Caco-2 (cell line): Measurements from ENCODE around the gene HDAC11. TPM values are rescaled to one million over a fixed set of nuclear protein-coding genes. Genes with fewer than 3 reads are reported as not detected.

Experiments used
- BruUV-seq: library from RNA; stranded (reverse); fragments of 400-500 nt; replicated peaks from 2 replicates; lab custom pipeline; 2021; lab: Mats Ljungman, UMichigan
- CTCF ChIA-PET: fragments of 300-600 bp; sonication (Branson Sonifier 250); formaldehyde crosslinking; loops from one replicate; lab custom pipeline; 2022; ENCODE audit warnings: antibody characterized with exemption; lab: Charles Lee
- POLR2A ChIA-PET: fragments of 300-600 bp; sonication (Branson Sonifier 250); formaldehyde crosslinking; loops from one replicate; lab custom pipeline; 2022; ENCODE audit warnings: antibody characterized with exemption; lab: Charles Lee
- DNase-seq, 2 experiments: peaks; one replicate each; pipeline versions ENCODE4 v3.0.0 to v3.0.0-alpha.2; 2020 to 2022
- H3K27me3 ChIP-seq: replicated peaks from 2 replicates; pipeline ENCODE4 v1.6.0; 2011; ENCODE audit warnings: low read length; ENCODE audit not compliant: control insufficient read depth, insufficient read depth
- H3K36me3 ChIP-seq: 2 replicates; pipeline ENCODE4 v1.5.1; 2011; ENCODE audit warnings: low read length; ENCODE audit not compliant: control insufficient read depth, insufficient read depth
- H3K4me1 ChIP-seq: fragments of 250-450 bp; sonication (Bioruptor Pico); 2 replicates; pipeline ENCODE4 v1.5.1; 2020; ENCODE audit warnings: mild to moderate bottlenecking
- H3K4me3 ChIP-seq: 2 replicates; pipeline ENCODE4 v1.5.1; 2011; ENCODE audit warnings: low read depth, mild to moderate bottlenecking, control low read depth, low read length
- H3K9me3 ChIP-seq: fragments of 250-450 bp; sonication (Bioruptor Pico); 2 replicates; pipeline ENCODE4 v1.5.1; 2020; ENCODE audit warnings: mild to moderate bottlenecking, moderate library complexity
- H3K27ac Mint-ChIP-seq: one replicate; pipeline ENCODE4 v1.8.0; 2022; ENCODE audit warnings: mixed read lengths; ENCODE audit not compliant: unreplicated experiment
- H3K27me3 Mint-ChIP-seq: one replicate; pipeline ENCODE4 v1.8.0; 2022; ENCODE audit warnings: mixed read lengths; ENCODE audit not compliant: insufficient read depth, unreplicated experiment
- H3K36me3 Mint-ChIP-seq: one replicate; pipeline ENCODE4 v1.8.0; 2022; ENCODE audit warnings: mild to moderate bottlenecking, mixed read lengths; ENCODE audit not compliant: insufficient read depth, unreplicated experiment
- H3K4me1 Mint-ChIP-seq: one replicate; pipeline ENCODE4 v1.8.0; 2022; ENCODE audit warnings: low read depth, mixed read lengths; ENCODE audit not compliant: unreplicated experiment
- H3K4me3 Mint-ChIP-seq: one replicate; pipeline ENCODE4 v1.8.0; 2022; ENCODE audit warnings: mild to moderate bottlenecking, moderate library complexity, mixed read lengths; ENCODE audit not compliant: unreplicated experiment
- H3K9me3 Mint-ChIP-seq: one replicate; pipeline ENCODE4 v1.8.0; 2022; ENCODE audit warnings: mixed read lengths; ENCODE audit not compliant: unreplicated experiment
- CTCF ChIP-seq, 2 experiments: fragments of 200-600 bp in 1 of 2; IDR thresholded peaks; 1 replicate in 1 of 2; 2 replicates in 1 of 2; pipeline versions ENCODE4 v1.5.1 to v1.8.0; 2011 to 2022; ENCODE audit warnings: antibody characterized with exemption in 1 of 2, control low read depth in 1 of 2, inconsistent platforms in 1 of 2, low read depth in 1 of 2, low read length in 1 of 2, mild to moderate bottlenecking in 1 of 2, moderate library complexity in 1 of 2; ENCODE audit not compliant: insufficient read depth in 1 of 2, severe bottlenecking in 1 of 2, unreplicated experiment in 1 of 2
- intact Hi-C: fragments of 100-400 bp; cut with micrococcal nuclease; formaldehyde crosslinking; loops from one replicate; pipeline ENCODE4 v1.10.0; 2022; ENCODE audit not compliant: unreplicated experiment
- total RNA-seq: library from RNA; stranded (reverse); gene quantifications from 2 replicates; pipeline ENCODE4 v1.2.3, GENCODE V29; 2022

HDAC11 gene
- total RNA-seq, 1 experiment from 2014 or later, result 10.9 TPM

DNA sequence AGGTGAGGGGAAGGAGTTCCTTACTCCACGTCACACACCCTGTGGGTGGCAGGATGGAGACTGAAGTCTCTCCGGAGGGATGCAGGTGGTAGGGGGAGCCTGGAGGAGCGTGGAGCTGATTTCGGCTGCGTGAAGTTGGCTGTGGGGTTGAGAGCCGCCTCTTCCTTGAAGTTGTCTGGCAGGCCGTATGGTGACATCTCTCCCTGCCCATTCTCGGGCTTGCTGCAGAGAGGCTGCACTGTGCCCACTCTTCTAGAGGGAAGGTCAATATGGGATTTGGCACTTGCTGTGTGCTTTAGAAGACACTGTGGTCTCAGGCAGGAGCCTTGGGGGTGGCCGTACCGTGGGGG, 55.4 kb downstream of the HDAC11 start:
- no peak overlapping the region for H3K4me3 ChIP-seq
- H3K9me3 ChIP-seq, result no peaks in the 10 kb centered on the region; the same call in 1 of the 2 replicates
- ChIA-PET POLR2A (no interaction called here), CTCF (interaction anchor here (0.6 kb wide), 1 partner anchor 122 kb away, joined by 3 read pairs; no protein-coding TSS in a partner anchor)
- peaks cover 7% of the 10 kb centered on the region for H3K4me1 Mint-ChIP-seq
- no peaks in the 10 kb centered on the region for H3K36me3 Mint-ChIP-seq
- H3K27me3 Mint-ChIP-seq, result no peaks in the 10 kb centered on the region
- TF ChIP-seq CTCF (IDR thresholded peaks at IDR 0.05; ENCODE audit: insufficient read depth in 1 of 2, low read depth in 1 of 2, low read length in 1 of 2, severe bottlenecking in 1 of 2, unreplicated experiment in 1 of 2), result no peak
- H3K4me3 Mint-ChIP-seq, result no peak overlapping the region
- no peaks in the 10 kb centered on the region for H3K9me3 Mint-ChIP-seq
- no TSS peak for BruUV-seq
- no peak for DNase-seq
- H3K27ac Mint-ChIP-seq, result no peak overlapping the region
- no peaks in the 10 kb centered on the region for H3K27me3 ChIP-seq
- H3K4me1 ChIP-seq, result no peaks in the 10 kb centered on the region
- intact Hi-C loops, result no loop called here
- no peaks in the 10 kb centered on the region for H3K36me3 ChIP-seq

DNA sequence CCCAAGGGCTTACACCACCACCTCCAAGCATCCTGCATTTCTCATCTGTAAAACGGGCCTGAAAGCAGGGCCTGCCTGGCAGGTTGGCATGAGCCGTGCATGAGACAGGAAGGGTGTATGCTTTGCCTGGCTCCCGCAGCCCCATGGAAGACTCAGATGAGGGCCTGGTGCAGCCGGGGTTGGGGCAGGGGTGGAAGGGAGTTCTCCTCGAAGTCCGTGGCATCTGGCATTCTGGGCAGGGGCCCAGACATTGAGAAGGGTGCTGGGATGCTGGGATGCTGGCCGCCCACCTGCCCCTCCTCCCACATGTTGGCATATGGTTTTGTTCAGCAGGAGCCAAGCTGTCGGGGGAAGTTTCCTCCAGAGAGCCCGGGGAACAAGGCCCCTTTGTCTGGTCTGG, 55.8 kb downstream of the HDAC11 start:
- H3K27me3 ChIP-seq, result no peaks in the 10 kb centered on the region
- Mint-ChIP-seq H3K4me1 (peaks cover 7% of the 10 kb centered on the region), H3K9me3 (no peaks in the 10 kb centered on the region), H3K27ac (no peak overlapping the region), H3K4me3 (no peak overlapping the region), H3K36me3 (no peaks in the 10 kb centered on the region), H3K27me3 (no peaks in the 10 kb centered on the region)
- no peaks in the 10 kb centered on the region; the same call in 1 of the 2 replicates for H3K9me3 ChIP-seq
- no peaks in the 10 kb centered on the region for H3K4me1 ChIP-seq
- intact Hi-C loops, result no loop called here
- no peak overlapping the region for H3K4me3 ChIP-seq
- DNase-seq, result no peak
- no peak for TF ChIP-seq CTCF (IDR thresholded peaks at IDR 0.05; ENCODE audit: insufficient read depth in 1 of 2, low read depth in 1 of 2, low read length in 1 of 2, severe bottlenecking in 1 of 2, unreplicated experiment in 1 of 2)
- ChIA-PET CTCF (interaction anchor here (0.7 kb wide), 1 partner anchor 35 kb away, joined by 5 read pairs; no protein-coding TSS in a partner anchor), POLR2A (no interaction called here)
- no TSS peak for BruUV-seq
- H3K36me3 ChIP-seq, result no peaks in the 10 kb centered on the region

DNA sequence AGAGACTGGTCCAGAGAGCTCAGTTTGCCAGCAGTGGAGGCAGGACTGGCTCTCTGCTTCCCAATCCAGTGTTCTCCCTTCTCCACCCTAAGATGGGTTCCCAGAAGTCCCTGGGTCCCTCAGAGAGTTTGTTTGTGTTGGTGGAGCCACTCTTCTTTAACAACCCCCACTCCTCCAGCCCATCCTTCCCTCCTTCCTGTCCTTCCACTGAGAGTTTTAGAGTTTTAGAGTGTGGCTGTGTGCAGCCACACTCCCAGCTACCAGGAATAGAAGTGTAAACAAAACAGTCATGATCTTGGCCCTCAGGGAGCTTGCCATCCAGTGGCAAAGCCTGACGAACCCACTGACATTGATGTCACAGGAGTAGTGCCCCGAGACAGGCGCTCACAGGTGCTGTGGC, 56.3 kb downstream of the HDAC11 start:
- no peak for TF ChIP-seq CTCF (IDR thresholded peaks at IDR 0.05; ENCODE audit: insufficient read depth in 1 of 2, low read depth in 1 of 2, low read length in 1 of 2, severe bottlenecking in 1 of 2, unreplicated experiment in 1 of 2)
- Mint-ChIP-seq H3K4me3 (no peak overlapping the region), H3K27ac (peak overlapping the region; percentile 80), H3K36me3 (no peaks in the 10 kb centered on the region), H3K9me3 (no peaks in the 10 kb centered on the region), H3K4me1 (peaks cover 7% of the 10 kb centered on the region), H3K27me3 (no peaks in the 10 kb centered on the region)
- ChIA-PET CTCF (interaction anchor here (0.7 kb wide), 1 partner anchor 34 kb away, joined by 5 read pairs; no protein-coding TSS in a partner anchor), POLR2A (no interaction called here)
- H3K9me3 ChIP-seq, result no peaks in the 10 kb centered on the region; the same call in 1 of the 2 replicates
- H3K27me3 ChIP-seq, result no peaks in the 10 kb centered on the region
- no peak overlapping the region for H3K4me3 ChIP-seq
- no peak for DNase-seq
- BruUV-seq, result no TSS peak
- no peaks in the 10 kb centered on the region for H3K4me1 ChIP-seq
- intact Hi-C loops, result no loop called here
- H3K36me3 ChIP-seq, result no peaks in the 10 kb centered on the region
